Adrenal gland (tissue), 5 donors: ENCODE results near the gene CHP1.

Source experiments
- CTCF ChIP-seq, 6 experiments: fragments of 450-650 bp in 4 of 6; fragments of 200-600 bp in 2 of 6; sonication (generic) in 1 of 6; IDR thresholded peaks; 1 replicate in 5 of 6; 2 replicates in 1 of 6; pipeline versions ENCODE4 v1.5.1 to v1.8.0; 2016 to 2021; ENCODE audit warnings: antibody characterized with exemption in 6 of 6, mild to moderate bottlenecking in 2 of 6, moderate library complexity in 1 of 6
- POLR2A ChIP-seq, 2 donors: fragments of 450-650 bp; IDR thresholded peaks; one replicate each; pipeline ENCODE4 v1.6.1; 2017; ENCODE audit warnings: antibody characterized with exemption in 2 of 2, mild to moderate bottlenecking in 2 of 2, moderate library complexity in 1 of 2
- donor health status: DM: no; HTN: no; CAD: no.

GRCh38 chr15:41199470-41199869 lies 31.6 kb upstream of the CHP1 start:
- TF ChIP-seq CTCF (IDR thresholded peaks at IDR 0.05) (no peak), POLR2A (IDR thresholded peaks at IDR 0.05) (no peak)
